ENCODE data around the gene SMARCB1. TPM values are rescaled to one million over a fixed set of nuclear protein-coding genes. Genes with fewer than 3 reads are reported as not detected.

Gene SMARCB1
- total and polyA plus RNA-seq, 2 of the 4 experiments (the other 2 are of a cell fraction) = 110 to 159 TPM

DNA sequence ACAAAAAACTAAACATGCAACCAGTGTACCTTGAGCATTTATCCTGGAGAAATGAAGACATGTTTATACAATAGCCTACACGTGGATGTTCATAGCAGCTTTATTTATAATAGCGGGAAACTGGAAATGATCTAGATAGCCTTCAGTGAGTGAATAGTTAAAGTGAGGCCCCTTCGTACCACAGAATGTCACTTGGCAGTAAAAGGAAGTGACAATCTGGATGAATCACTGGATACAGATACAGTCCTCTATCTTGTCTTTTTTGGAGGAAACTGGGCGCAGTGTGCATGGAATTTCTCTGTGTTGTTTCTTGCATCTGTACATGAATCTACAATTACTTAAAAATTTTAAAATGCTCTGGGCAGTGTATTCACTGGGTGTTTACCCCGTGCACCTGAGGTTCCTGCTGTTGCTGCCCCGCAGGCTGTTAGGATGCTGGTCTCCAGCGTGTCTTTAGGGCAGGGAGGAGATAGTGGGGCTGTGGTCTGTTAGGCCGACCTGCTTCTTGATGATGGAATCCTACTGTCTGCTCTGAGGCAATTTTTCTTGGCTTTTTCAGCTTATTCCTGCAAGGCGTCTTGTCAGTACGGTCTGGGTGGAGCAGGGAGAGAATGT, 28.9 kb downstream of the SMARCB1 start:
- no peak overlapping the region for H3K9ac ChIP-seq (ENCODE audit: low read depth, low read length)
- in situ Hi-C loops (cut with MboI; ENCODE audit: low sequenced_read_pairs) = no loop called here
- no peaks in the 10 kb centered on the region; a peak in 1 of 4 replicates for H3K79me1 ChIP-seq (ENCODE audit: low read depth in 1 of 2, low read length in 2 of 2)
- no peak overlapping the region for H3K18ac ChIP-seq (ENCODE audit: low read depth, low read length)
- peaks cover 3% of the 10 kb centered on the region; the same call in 1 of the 2 replicates for H3K9me1 ChIP-seq (ENCODE audit: insufficient read depth, low read length)
- H3K4me1 ChIP-seq (ENCODE audit: control insufficient read depth, insufficient read depth, low read length) = no peaks in the 10 kb centered on the region
- H3K23ac ChIP-seq (ENCODE audit: low read depth, low read length) = no peak overlapping the region
- H2AK5ac ChIP-seq (ENCODE audit: low read depth, low read length) = no peak overlapping the region
- no peak overlapping the region for H4K8ac ChIP-seq (ENCODE audit: low read depth in 2 of 2, low read length in 2 of 2)
- H4K91ac ChIP-seq (ENCODE audit: insufficient read depth, low read depth, low read length) = no peak overlapping the region
- ATAC-seq (ENCODE audit: low read depth) (peak; percentile 27), DNase-seq (no peak)
- peaks cover 8% of the 10 kb centered on the region; the same call in 1 of the 2 replicates for H4K20me1 ChIP-seq (ENCODE audit: insufficient read depth, low read length)
- H2BK5ac ChIP-seq (ENCODE audit: low read depth, low read length, poor library complexity, severe bottlenecking) = no peak overlapping the region
- H2BK120ac ChIP-seq (ENCODE audit: low read depth, low read length) = no peak overlapping the region
- no peak overlapping the region for H2AFZ ChIP-seq (replicated peaks; ENCODE audit: low read length, poor library complexity)
- no peaks in the 10 kb centered on the region for H3K9me3 ChIP-seq (ENCODE audit: control insufficient read depth, insufficient read depth, low read length)
- dilution Hi-C loops (cut with HindIII; ENCODE audit: low sequenced_read_pairs, unreplicated experiment) = no loop called here
- CTCF ChIA-PET = no interaction called here
- no peak overlapping the region for H2AK9ac ChIP-seq (replicated peaks; ENCODE audit: low read depth, low read length, poor library complexity)
- no peak overlapping the region for H3K27ac ChIP-seq (ENCODE audit: insufficient read depth, low read length)
- no peak overlapping the region for H3K56ac ChIP-seq (ENCODE audit: extremely low read depth, insufficient read depth, low read length)
- BruUV-seq (replicated peaks) = no TSS peak
- no peak overlapping the region for H3K4me3 ChIP-seq (ENCODE audit: insufficient read depth, low read depth, low read length)
- WGBS, 2 experiments (ENCODE audit: extremely low coverage in 2 of 2, insufficient read length in 1 of 2) = 73% methylated on average over 3 of the region's 10 CpGs; no CpG with 5 or more reads in 1 of the 2 experiments
- peaks cover 41% of the 10 kb centered on the region for H3K36me3 ChIP-seq (ENCODE audit: control insufficient read depth, insufficient read depth, low read length)
- no peak overlapping the region for H3K4me2 ChIP-seq (ENCODE audit: low read depth, low read length)
- no peak for TF ChIP-seq SMC3 (IDR thresholded peaks at IDR 0.05; ENCODE audit: low read depth, low read length)
- TF ChIP-seq RFX5 (IDR thresholded peaks at IDR 0.05; ENCODE audit: low read depth, low read length) = no peak
- no peak for TF ChIP-seq BHLHE40 (IDR thresholded peaks at IDR 0.05; ENCODE audit: low read depth, low read length)
- TF ChIP-seq POLR2A (IDR thresholded peaks at IDR 0.05; ENCODE audit: low read depth, low read length) = no peak
- no peak for TF ChIP-seq MXI1 (IDR thresholded peaks at IDR 0.05; ENCODE audit: borderline replicate concordance, low read depth, low read length)
- TF ChIP-seq, protein P1, sequence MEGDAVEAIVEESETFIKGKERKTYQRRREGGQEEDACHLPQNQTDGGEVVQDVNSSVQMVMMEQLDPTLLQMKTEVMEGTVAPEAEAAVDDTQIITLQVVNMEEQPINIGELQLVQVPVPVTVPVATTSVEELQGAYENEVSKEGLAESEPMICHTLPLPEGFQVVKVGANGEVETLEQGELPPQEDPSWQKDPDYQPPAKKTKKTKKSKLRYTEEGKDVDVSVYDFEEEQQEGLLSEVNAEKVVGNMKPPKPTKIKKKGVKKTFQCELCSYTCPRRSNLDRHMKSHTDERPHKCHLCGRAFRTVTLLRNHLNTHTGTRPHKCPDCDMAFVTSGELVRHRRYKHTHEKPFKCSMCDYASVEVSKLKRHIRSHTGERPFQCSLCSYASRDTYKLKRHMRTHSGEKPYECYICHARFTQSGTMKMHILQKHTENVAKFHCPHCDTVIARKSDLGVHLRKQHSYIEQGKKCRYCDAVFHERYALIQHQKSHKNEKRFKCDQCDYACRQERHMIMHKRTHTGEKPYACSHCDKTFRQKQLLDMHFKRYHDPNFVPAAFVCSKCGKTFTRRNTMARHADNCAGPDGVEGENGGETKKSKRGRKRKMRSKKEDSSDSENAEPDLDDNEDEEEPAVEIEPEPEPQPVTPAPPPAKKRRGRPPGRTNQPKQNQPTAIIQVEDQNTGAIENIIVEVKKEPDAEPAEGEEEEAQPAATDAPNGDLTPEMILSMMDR (conservative IDR thresholded peaks at IDR 0.05; ENCODE audit: low read depth, low read length) = no peak
- TF ChIP-seq CEBPB (IDR thresholded peaks at IDR 0.05; ENCODE audit: low read depth, low read length) = no peak
- no peak for TF ChIP-seq FOS (IDR thresholded peaks at IDR 0.05; ENCODE audit: low read depth, low read length)
- TF ChIP-seq NFE2L2 (IDR thresholded peaks at IDR 0.05; ENCODE audit: low read depth, low read length) = no peak
- TF ChIP-seq RCOR1 (IDR thresholded peaks at IDR 0.05; ENCODE audit: insufficient replicate concordance, low read length) = no peak
- TF ChIP-seq, protein P2, sequence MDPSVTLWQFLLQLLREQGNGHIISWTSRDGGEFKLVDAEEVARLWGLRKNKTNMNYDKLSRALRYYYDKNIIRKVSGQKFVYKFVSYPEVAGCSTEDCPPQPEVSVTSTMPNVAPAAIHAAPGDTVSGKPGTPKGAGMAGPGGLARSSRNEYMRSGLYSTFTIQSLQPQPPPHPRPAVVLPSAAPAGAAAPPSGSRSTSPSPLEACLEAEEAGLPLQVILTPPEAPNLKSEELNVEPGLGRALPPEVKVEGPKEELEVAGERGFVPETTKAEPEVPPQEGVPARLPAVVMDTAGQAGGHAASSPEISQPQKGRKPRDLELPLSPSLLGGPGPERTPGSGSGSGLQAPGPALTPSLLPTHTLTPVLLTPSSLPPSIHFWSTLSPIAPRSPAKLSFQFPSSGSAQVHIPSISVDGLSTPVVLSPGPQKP (IDR thresholded peaks at IDR 0.05; ENCODE audit: borderline replicate concordance, low read depth, low read length) = no peak
- no peak for TF ChIP-seq RAD21 (IDR thresholded peaks at IDR 0.05; ENCODE audit: low read length)
- TF ChIP-seq MAZ (IDR thresholded peaks at IDR 0.05; ENCODE audit: borderline replicate concordance, low read depth, low read length) = no peak
- TF ChIP-seq, protein P3, sequence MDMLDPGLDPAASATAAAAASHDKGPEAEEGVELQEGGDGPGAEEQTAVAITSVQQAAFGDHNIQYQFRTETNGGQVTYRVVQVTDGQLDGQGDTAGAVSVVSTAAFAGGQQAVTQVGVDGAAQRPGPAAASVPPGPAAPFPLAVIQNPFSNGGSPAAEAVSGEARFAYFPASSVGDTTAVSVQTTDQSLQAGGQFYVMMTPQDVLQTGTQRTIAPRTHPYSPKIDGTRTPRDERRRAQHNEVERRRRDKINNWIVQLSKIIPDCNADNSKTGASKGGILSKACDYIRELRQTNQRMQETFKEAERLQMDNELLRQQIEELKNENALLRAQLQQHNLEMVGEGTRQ (IDR thresholded peaks at IDR 0.05; ENCODE audit: low read depth, low read length) = no peak
- no peak for TF ChIP-seq MAFK (IDR thresholded peaks at IDR 0.05; ENCODE audit: low read depth, low read length)
- TF ChIP-seq CHD1 (IDR thresholded peaks at IDR 0.05; ENCODE audit: low read depth, low read length) = no peak
- no peak overlapping the region for H3K14ac ChIP-seq (replicated peaks; ENCODE audit: low read depth, low read length)
- H3K4ac ChIP-seq (ENCODE audit: low read depth, low read length) = no peak overlapping the region
- POLR2A ChIA-PET (ENCODE audit: unreplicated experiment) = no interaction called here
- no peak overlapping the region for H2BK15ac ChIP-seq (ENCODE audit: low read depth, low read length)
- intact Hi-C loops (cut with micrococcal nuclease) = no loop called here
- H3K27me3 ChIP-seq (ENCODE audit: control insufficient read depth, insufficient read depth, low read length) = no peaks in the 10 kb centered on the region
- no peak overlapping the region for H4K5ac ChIP-seq (ENCODE audit: low read depth, low read length)
- H2BK20ac ChIP-seq (ENCODE audit: low read depth, low read length) = no peak overlapping the region
